H1 (cell line): ENCODE measurements around the gene KIF13A. TPM values are rescaled to one million over a fixed set of nuclear protein-coding genes. Genes with fewer than 3 reads are reported as not detected.

ENCODE experiments used
- CTCF ChIA-PET: fragments of 300-600 bp; sonication (Branson Sonifier 250); formaldehyde crosslinking; loops from one replicate; lab custom pipeline; 2021; ENCODE audit not compliant: partially characterized antibody; lab: Charles Lee
- POLR2A ChIA-PET: fragments of 300-600 bp; sonication (Branson Sonifier 250); formaldehyde crosslinking; loops from one replicate; lab custom pipeline; 2021; ENCODE audit warnings: inconsistent platforms; ENCODE audit not compliant: partially characterized antibody; lab: Charles Lee
- DNase-seq, 2 experiments: peaks; one replicate each; pipeline versions ENCODE4 v3.0.0 to v3.0.0-alpha.2; 2010 to 2022; ENCODE audit warnings: low spot score in 2 of 2, low read depth in 1 of 2, mixed read lengths in 1 of 2
- FAIRE-seq: peaks from 2 replicates; lab custom pipeline; 2011; peaks lifted over from hg19 to GRCh38; lab: Jason Lieb, UNC
- H2AFZ ChIP-seq: 2 replicates; pipeline ENCODE4 v1.8.1; 2012; ENCODE audit warnings: low read length, inconsistent platforms
- H2AK5ac ChIP-seq: 2 replicates; pipeline ENCODE4 v1.6.1; 2013; ENCODE audit warnings: low read depth, low read length
- H2BK120ac ChIP-seq: replicated peaks from 2 replicates; pipeline ENCODE3; 2013; ENCODE audit warnings: low read depth, low read length, inconsistent platforms
- H2BK12ac ChIP-seq: 2 replicates; pipeline ENCODE4 v1.6.1; 2013; ENCODE audit warnings: low read depth, low read length
- H2BK15ac ChIP-seq: 2 replicates; pipeline ENCODE4 v1.6.1; 2013; ENCODE audit warnings: low read length
- H2BK20ac ChIP-seq: 2 replicates; pipeline ENCODE4 v1.6.1; 2013; ENCODE audit warnings: low read length
- H2BK5ac ChIP-seq: 2 replicates; pipeline ENCODE4 v1.6.1; 2013; ENCODE audit warnings: low read depth, low read length
- H3K14ac ChIP-seq: 2 replicates; pipeline ENCODE4 v1.6.1; 2013; ENCODE audit warnings: inconsistent platforms; ENCODE audit not compliant: insufficient read length
- H3K18ac ChIP-seq: 2 replicates; pipeline ENCODE4 v1.6.1; 2013; ENCODE audit warnings: low read length; ENCODE audit errors: extremely low read depth
- H3K23ac ChIP-seq: 2 replicates; pipeline ENCODE4 v1.6.1; 2013; ENCODE audit warnings: inconsistent platforms; ENCODE audit not compliant: insufficient read length
- H3K23me2 ChIP-seq: 2 replicates; pipeline ENCODE4 v1.6.1; 2013; ENCODE audit warnings: low read depth, low read length
- H3K27ac ChIP-seq: 2 replicates; pipeline ENCODE4 v1.6.1; 2011; ENCODE audit warnings: low read depth, low read length, inconsistent platforms
- H3K27me3 ChIP-seq, 4 experiments: replicated peaks in 1 of 4; 1 replicate in 1 of 4; 2 replicates in 3 of 4; pipeline versions ENCODE4 v1.6.1 to v1.8.1; 2011 to 2013; ENCODE audit warnings: low read length in 3 of 4, mild to moderate bottlenecking in 3 of 4, inconsistent platforms in 2 of 4, mixed read lengths in 2 of 4, moderate library complexity in 1 of 4; ENCODE audit not compliant: control insufficient read depth in 3 of 4, insufficient read depth in 3 of 4; ENCODE audit errors: extremely low read depth in 1 of 4
- H3K36me3 ChIP-seq, 4 experiments: 2 replicates each; pipeline versions ENCODE4 v1.6.1 to v1.8.1; 2011 to 2013; ENCODE audit warnings: mild to moderate bottlenecking in 4 of 4, low read length in 3 of 4, moderate library complexity in 2 of 4, control low read depth in 1 of 4, inconsistent platforms in 1 of 4; ENCODE audit not compliant: insufficient read depth in 4 of 4, control insufficient read depth in 2 of 4
- H3K4ac ChIP-seq: replicated peaks from 2 replicates; pipeline ENCODE3; 2013; ENCODE audit warnings: low read length, low read depth, mixed read lengths, inconsistent platforms; ENCODE audit not compliant: insufficient read length
- H3K4me1 ChIP-seq, 4 experiments: replicated peaks in 1 of 4; 1 replicate in 1 of 4; 2 replicates in 3 of 4; pipeline versions ENCODE4 v1.6.1 to v1.8.1; 2011 to 2013; ENCODE audit warnings: low read length in 3 of 4, inconsistent platforms in 2 of 4, mixed read lengths in 1 of 4; ENCODE audit not compliant: insufficient read depth in 4 of 4, control insufficient read depth in 3 of 4
- H3K4me2 ChIP-seq, 2 experiments: 2 replicates each; pipeline versions ENCODE4 v1.6.1 to v1.8.1; 2011 to 2013; ENCODE audit warnings: low read depth in 2 of 2, low read length in 2 of 2, control low read depth in 1 of 2, inconsistent platforms in 1 of 2, mild to moderate bottlenecking in 1 of 2; ENCODE audit not compliant: insufficient read depth in 1 of 2
- H3K4me3 ChIP-seq, 4 experiments: fragments of 200-600, 300-600 bp in 1 of 4; sonication (generic), shearing (Covaris generic), sonication (Bioruptor Twin) in 1 of 4; 2 replicates each; pipeline versions ENCODE4 v1.5.1 to v1.8.1; 2011 to 2016; ENCODE audit warnings: low read length in 4 of 4, low read depth in 3 of 4, control low read depth in 2 of 4, inconsistent platforms in 2 of 4, mild to moderate bottlenecking in 2 of 4, mixed read lengths in 1 of 4, moderate library complexity in 1 of 4; ENCODE audit not compliant: insufficient read depth in 2 of 4; ENCODE audit errors: extremely low read depth in 1 of 4
- H3K56ac ChIP-seq: replicated peaks from 2 replicates; pipeline ENCODE3; 2013; ENCODE audit warnings: low read depth, mild to moderate bottlenecking, mixed read lengths, low read length, inconsistent platforms; ENCODE audit not compliant: insufficient read length
- H3K79me1 ChIP-seq: 2 replicates; pipeline ENCODE4 v1.6.1; 2013; ENCODE audit warnings: low read depth, low read length, control low read depth
- H3K79me2 ChIP-seq, 2 experiments: 2 replicates each; pipeline versions ENCODE4 v1.6.1 to v1.8.1; 2012 to 2013; ENCODE audit warnings: low read length in 2 of 2, mild to moderate bottlenecking in 2 of 2, inconsistent platforms in 1 of 2; ENCODE audit not compliant: insufficient read depth in 2 of 2, control insufficient read depth in 1 of 2
- H3K9ac ChIP-seq, 4 experiments: replicated peaks in 1 of 4; 1 replicate in 1 of 4; 2 replicates in 3 of 4; pipeline versions ENCODE4 v1.6.1 to v1.8.1; 2011 to 2013; ENCODE audit warnings: low read depth in 3 of 4, low read length in 3 of 4, control low read depth in 2 of 4, mild to moderate bottlenecking in 2 of 4, moderate library complexity in 2 of 4, inconsistent platforms in 1 of 4; ENCODE audit errors: extremely low read depth in 1 of 4
- H3K9me3 ChIP-seq, 2 experiments: 2 replicates each; pipeline versions ENCODE4 v1.6.1 to v1.8.1; 2012 to 2013; ENCODE audit warnings: mild to moderate bottlenecking in 2 of 2, moderate library complexity in 2 of 2, control low read depth in 1 of 2, inconsistent platforms in 1 of 2, low read depth in 1 of 2, low read length in 1 of 2, mixed read lengths in 1 of 2; ENCODE audit not compliant: insufficient read depth in 2 of 2
- H4K20me1 ChIP-seq, 2 experiments: replicated peaks in 1 of 2; 2 replicates each; pipeline versions ENCODE3 to v1.8.1; 2011 to 2013; ENCODE audit warnings: inconsistent platforms in 2 of 2, low read length in 2 of 2, mild to moderate bottlenecking in 1 of 2; ENCODE audit not compliant: insufficient read depth in 2 of 2, control insufficient read depth in 1 of 2
- H4K5ac ChIP-seq: 2 replicates; pipeline ENCODE4 v1.6.1; 2013; ENCODE audit warnings: low read length, low read depth, mixed read lengths, inconsistent platforms; ENCODE audit not compliant: insufficient read length
- H4K8ac ChIP-seq: 2 replicates; pipeline ENCODE4 v1.8.0; 2013; ENCODE audit warnings: mild to moderate bottlenecking, moderate library complexity, low read length, inconsistent platforms; ENCODE audit not compliant: insufficient read depth; ENCODE audit errors: extremely low read depth
- H4K91ac ChIP-seq: replicated peaks from 2 replicates; pipeline ENCODE3; 2013; ENCODE audit warnings: low read length, mixed read lengths, inconsistent platforms; ENCODE audit not compliant: insufficient read length
- EZH2 ChIP-seq: fragments of 200-600 bp; sonication (generic); IDR thresholded peaks from 2 replicates; pipeline ENCODE4 v1.7.1; 2012; ENCODE audit warnings: low read depth, mild to moderate bottlenecking, moderate library complexity, low read length, inconsistent platforms; ENCODE audit not compliant: severe bottlenecking
- HDAC6 ChIP-seq: IDR thresholded peaks from one replicate; pipeline ENCODE4 v1.7.1; 2012; ENCODE audit warnings: low read depth, mild to moderate bottlenecking, inconsistent platforms, low read length, moderate library complexity
- SAP30 ChIP-seq: fragments of 300-600 bp; sonication (generic); IDR thresholded peaks from 2 replicates; pipeline ENCODE4 v1.7.1; 2012; ENCODE audit warnings: low read length, moderate library complexity, mild to moderate bottlenecking, inconsistent platforms; ENCODE audit not compliant: insufficient read depth, insufficient replicate concordance
- WGBS, 2 experiments: shearing (Covaris generic) in 1 of 2; methylation state at CpG; one replicate each; pipeline versions ENCODE4 v1.1.6 to v1.1.7; 2013 to 2015; ENCODE audit warnings: low lambda C conversion rate in 2 of 2, mixed read lengths in 2 of 2, inconsistent platforms in 1 of 2, low coverage in 1 of 2, missing lambda C conversion rate in 1 of 2; ENCODE audit not compliant: insufficient replicate concordance in 2 of 2, insufficient coverage in 1 of 2, insufficient read length in 1 of 2; ENCODE audit errors: extremely low coverage in 1 of 2, missing lambda C conversion rate in 1 of 2; 5-methylcytosine and 5-hydroxymethylcytosine counted together
- polyA plus RNA-seq, 7 experiments: library from polyadenylated mRNA; depleted of rRNA in 3 of 7; stranded (reverse) in 5 of 7; unstranded in 2 of 7; fragments of >200 nt in 5 of 7; fragments of 200-250 nt in 2 of 7; gene quantifications; 1 replicate in 5 of 7; 2 replicates in 1 of 7; 4 replicates in 1 of 7; pipeline versions ENCODE4 v1.2.1 to v1.2.3, GENCODE V29; 2011 to 2013; ENCODE audit warnings: missing spikeins in 2 of 7, mixed read lengths in 2 of 7
- total RNA-seq: library from RNA; stranded (reverse); fragmentation: NEBNext Ultra II Directional; extraction: Animal tissue kit (Norgen Biotek cat#: 25700); gene quantifications from 2 replicates; pipeline ENCODE4 v1.2.1, GENCODE V29; 2021

KIF13A gene
- total and polyA plus RNA-seq, 2 of the 8 experiments (the other 6 are each of a cell fraction or from before 2014, with no cell fraction given) = 14.7 to 40.8 TPM

GRCh38 chr6:17850281-17850680 lies 137.2 kb downstream of the KIF13A start:
- no peaks in the 10 kb centered on the region for H3K23me2 ChIP-seq
- H3K9me3 ChIP-seq = no peaks in the 10 kb centered on the region
- no peaks in the 10 kb centered on the region for H3K79me2 ChIP-seq
- H3K4me1 ChIP-seq = no peaks in the 10 kb centered on the region
- no peak overlapping the region for H2AFZ ChIP-seq
- no peak for TF ChIP-seq EZH2
- TF ChIP-seq HDAC6 = no peak
- TF ChIP-seq SAP30 = no peak
- TF ChIP-seq, all 59 proteins: peak for 0
- no peak overlapping the region for H3K23ac ChIP-seq
- no peak overlapping the region for H2BK5ac ChIP-seq
- FAIRE-seq (no peak), DNase-seq (no peak)
- ChIA-PET CTCF (interaction anchor here (0.8 to 2.1 kb wide), 2 partner anchors 271 to 273 kb away, joined by 3 to 4 read pairs; partner anchors contain the start of gene NHLRC1), POLR2A (interaction anchor here (1.4 kb wide), 1 partner anchor 17 kb away, joined by 3 read pairs; no protein-coding TSS in a partner anchor)
- peaks cover 0 to 21% (median 7%) of the 10 kb centered on the region in 4 experiments; a peak in 5 of 8 replicates for H3K36me3 ChIP-seq
- no peak overlapping the region for H4K91ac ChIP-seq
- H3K56ac ChIP-seq = no peak overlapping the region
- 96% methylated on average over 5 of the region's 5 CpGs; no CpG with 5 or more reads in 1 of the 2 experiments for WGBS, 2 experiments
- no peak overlapping the region for H3K4me3 ChIP-seq
- no peaks in the 10 kb centered on the region for H4K20me1 ChIP-seq
- H3K9ac ChIP-seq = no peak overlapping the region
- H2BK12ac ChIP-seq = no peak overlapping the region
- H3K79me1 ChIP-seq = no peaks in the 10 kb centered on the region
- H2BK120ac ChIP-seq = no peak overlapping the region
- H2BK20ac ChIP-seq = no peak overlapping the region
- H4K8ac ChIP-seq = no peak overlapping the region
- no peak overlapping the region for H2BK15ac ChIP-seq
- H4K5ac ChIP-seq = no peak overlapping the region
- H2AK5ac ChIP-seq = no peak overlapping the region
- H3K4ac ChIP-seq = no peak overlapping the region
- H3K18ac ChIP-seq = no peak overlapping the region
- H3K14ac ChIP-seq = no peak overlapping the region
- no peak overlapping the region for H3K27ac ChIP-seq
- H3K27me3 ChIP-seq = no peaks in the 10 kb centered on the region
- H3K4me2 ChIP-seq = no peak overlapping the region
